HG03378 (cell line): ENCODE data around the gene GLYATL1B.

Experiments used
- ATAC-seq: cut with Tn5 transposase; IDR thresholded peaks from one replicate; pipeline ENCODE4 v1.9.1; 2021; ENCODE audit warnings: mild to moderate bottlenecking, moderate library complexity; ENCODE audit not compliant: unreplicated experiment

Gene GLYATL1B

DNA sequence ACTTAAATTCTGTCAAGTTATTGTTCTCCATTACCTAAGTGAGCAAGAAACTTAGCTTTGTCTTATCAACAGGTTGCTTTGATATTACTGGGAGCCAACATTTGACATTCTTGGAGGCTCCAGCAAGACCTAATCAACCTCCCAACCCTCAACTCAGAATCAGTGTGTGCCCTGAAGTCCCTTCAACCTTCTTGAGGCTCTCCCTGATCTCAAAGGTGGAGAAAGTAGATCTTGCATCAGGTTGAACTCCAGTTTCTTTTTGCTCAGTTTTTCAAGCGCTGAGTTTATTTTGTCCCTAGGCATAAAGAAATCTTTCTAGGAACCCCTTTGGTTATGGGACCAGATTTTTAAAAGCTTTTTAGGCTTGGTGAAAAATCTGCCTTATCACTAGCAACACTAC is 58.0 kb downstream of the GLYATL1B start:
- no peak for ATAC-seq
